DOHH2 (cell line): ENCODE results near the gene KIF1B.

ENCODE experiments used
- H3F3A ChIP-seq: fragments of 200-600 bp; sonication (generic), shearing (Covaris generic); 2 replicates; pipeline ENCODE4 v1.6.0; 2016; ENCODE audit warnings: antibody characterized with exemption, mild to moderate bottlenecking; ENCODE audit not compliant: control insufficient read depth, insufficient read depth
- H3K27ac ChIP-seq: fragments of 200-600 bp; sonication (generic); 2 replicates; pipeline ENCODE4 v1.5.1; 2014; ENCODE audit warnings: low read depth, mild to moderate bottlenecking, low read length, moderate library complexity
- H3K27me3 ChIP-seq: fragments of 200-600 bp; sonication (generic); 2 replicates; pipeline ENCODE4 v1.6.1; 2014; ENCODE audit warnings: mild to moderate bottlenecking, low read length, mixed read lengths; ENCODE audit not compliant: control insufficient read depth
- H3K36me3 ChIP-seq: fragments of 200-600 bp; sonication (generic); 2 replicates; pipeline ENCODE4 v1.6.1; 2014; ENCODE audit warnings: mild to moderate bottlenecking, low read length, moderate library complexity, mixed read lengths; ENCODE audit not compliant: control insufficient read depth
- H3K4me1 ChIP-seq: fragments of 200-600 bp; sonication (generic); 2 replicates; pipeline ENCODE4 v1.6.1; 2014; ENCODE audit warnings: mild to moderate bottlenecking, low read length, mixed read lengths; ENCODE audit not compliant: control insufficient read depth
- H3K4me2 ChIP-seq: fragments of 200-600 bp; sonication (generic); 2 replicates; pipeline ENCODE4 v1.6.0; 2014; ENCODE audit warnings: mild to moderate bottlenecking, low read length, moderate library complexity
- H3K4me3 ChIP-seq: fragments of 200-600 bp; sonication (generic); 2 replicates; pipeline ENCODE4 v1.5.1; 2014; ENCODE audit warnings: mild to moderate bottlenecking, low read length, mixed read lengths
- H3K79me2 ChIP-seq: fragments of 200-600 bp; sonication (generic); 2 replicates; pipeline ENCODE4 v1.6.1; 2014; ENCODE audit warnings: mild to moderate bottlenecking, low read length, mixed read lengths; ENCODE audit not compliant: control insufficient read depth
- H3K9me2 ChIP-seq: fragments of 200-600 bp; sonication (generic); replicated peaks from 2 replicates; pipeline ENCODE4 v1.6.1; 2014; ENCODE audit warnings: mild to moderate bottlenecking, low read length, mixed read lengths; ENCODE audit not compliant: control insufficient read depth
- H3K9me3 ChIP-seq: fragments of 200-600 bp; sonication (generic); 2 replicates; pipeline ENCODE4 v1.6.1; 2014; ENCODE audit warnings: antibody characterized with exemption, low read length, mixed read lengths; ENCODE audit not compliant: control insufficient read depth, insufficient read depth
- H4K20me1 ChIP-seq: fragments of 200-600 bp; sonication (generic); 2 replicates; pipeline ENCODE4 v1.6.0; 2014; ENCODE audit warnings: low read depth, mild to moderate bottlenecking, antibody characterized with exemption, low read length, moderate library complexity; ENCODE audit not compliant: control insufficient read depth, insufficient read depth
- EZH2phosphoT487 ChIP-seq: fragments of 200-600 bp; sonication (generic); IDR thresholded peaks from 2 replicates; pipeline ENCODE4 v1.6.1; 2017; ENCODE audit warnings: borderline replicate concordance, mild to moderate bottlenecking, antibody characterized with exemption, low read length, moderate library complexity, mixed read lengths
- TF ChIP-seq, protein P1 (sequence below): fragments of 200-600 bp; sonication (generic); IDR thresholded peaks from one replicate; pipeline ENCODE4 v1.5.1; 2014; ENCODE audit warnings: antibody characterized with exemption, mild to moderate bottlenecking, low read depth, low read length; ENCODE audit not compliant: poor library complexity, severe bottlenecking

KIF1B gene

DNA sequence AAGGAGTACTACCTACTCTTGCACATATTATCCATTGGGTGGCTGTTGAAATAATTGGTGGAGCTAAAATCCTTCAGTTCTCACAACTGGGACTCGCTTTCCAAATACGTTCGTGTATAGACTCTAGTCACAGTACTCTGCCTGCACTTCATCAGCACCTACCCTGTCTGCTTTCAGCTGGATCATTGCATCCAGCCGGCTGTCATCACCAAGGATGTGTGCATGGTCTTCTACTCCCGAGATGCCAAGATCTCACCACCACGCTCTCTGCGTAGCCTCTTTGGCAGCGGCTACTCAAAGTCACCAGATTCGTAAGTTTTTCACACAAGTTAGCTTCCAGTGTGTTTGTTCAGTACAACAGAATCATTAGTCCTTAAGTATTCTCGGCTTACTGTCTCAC, 151.1 kb downstream of the KIF1B start:
- no peaks in the 10 kb centered on the region for H3K27me3 ChIP-seq

DNA sequence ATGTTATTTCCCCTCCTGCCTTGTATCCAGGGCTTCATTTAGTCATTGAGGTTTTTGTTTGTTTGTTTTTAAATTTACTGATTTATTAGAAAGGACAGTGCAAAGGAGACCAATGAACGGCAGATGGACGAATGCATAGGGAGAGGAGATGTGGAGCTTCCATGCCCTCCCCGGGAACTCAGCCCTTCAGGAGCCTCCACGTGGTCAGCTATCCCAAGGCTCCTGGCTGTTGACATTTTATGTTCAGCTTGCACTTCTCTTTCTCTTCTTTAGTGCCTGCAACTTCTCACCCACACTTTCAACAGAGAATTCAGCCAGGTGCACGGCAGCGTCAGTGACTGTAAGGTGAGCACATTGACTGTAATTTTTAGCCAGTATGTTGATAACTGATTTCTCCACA, 157.8 kb downstream of the KIF1B start:
- H3K4me3 ChIP-seq = no peak overlapping the region
- no peaks in the 10 kb centered on the region for H3K9me3 ChIP-seq
- TF ChIP-seq, protein P1, sequence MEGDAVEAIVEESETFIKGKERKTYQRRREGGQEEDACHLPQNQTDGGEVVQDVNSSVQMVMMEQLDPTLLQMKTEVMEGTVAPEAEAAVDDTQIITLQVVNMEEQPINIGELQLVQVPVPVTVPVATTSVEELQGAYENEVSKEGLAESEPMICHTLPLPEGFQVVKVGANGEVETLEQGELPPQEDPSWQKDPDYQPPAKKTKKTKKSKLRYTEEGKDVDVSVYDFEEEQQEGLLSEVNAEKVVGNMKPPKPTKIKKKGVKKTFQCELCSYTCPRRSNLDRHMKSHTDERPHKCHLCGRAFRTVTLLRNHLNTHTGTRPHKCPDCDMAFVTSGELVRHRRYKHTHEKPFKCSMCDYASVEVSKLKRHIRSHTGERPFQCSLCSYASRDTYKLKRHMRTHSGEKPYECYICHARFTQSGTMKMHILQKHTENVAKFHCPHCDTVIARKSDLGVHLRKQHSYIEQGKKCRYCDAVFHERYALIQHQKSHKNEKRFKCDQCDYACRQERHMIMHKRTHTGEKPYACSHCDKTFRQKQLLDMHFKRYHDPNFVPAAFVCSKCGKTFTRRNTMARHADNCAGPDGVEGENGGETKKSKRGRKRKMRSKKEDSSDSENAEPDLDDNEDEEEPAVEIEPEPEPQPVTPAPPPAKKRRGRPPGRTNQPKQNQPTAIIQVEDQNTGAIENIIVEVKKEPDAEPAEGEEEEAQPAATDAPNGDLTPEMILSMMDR = no peak
- no peak for TF ChIP-seq EZH2phosphoT487
- H3K27me3 ChIP-seq = no peaks in the 10 kb centered on the region
- H4K20me1 ChIP-seq = no peaks in the 10 kb centered on the region
- H3F3A ChIP-seq = no peaks in the 10 kb centered on the region
- H3K4me2 ChIP-seq = no peak overlapping the region
- no peaks in the 10 kb centered on the region for H3K36me3 ChIP-seq
- H3K79me2 ChIP-seq = no peaks in the 10 kb centered on the region
- H3K27ac ChIP-seq = no peak overlapping the region
- no peaks in the 10 kb centered on the region for H3K9me2 ChIP-seq
- no peaks in the 10 kb centered on the region for H3K4me1 ChIP-seq

More for the DNA sequence above, 151.1 kb downstream of the KIF1B start:
- H3K36me3 ChIP-seq = no peaks in the 10 kb centered on the region
- H3K9me3 ChIP-seq = no peaks in the 10 kb centered on the region
- H4K20me1 ChIP-seq = no peaks in the 10 kb centered on the region
- H3K9me2 ChIP-seq = no peaks in the 10 kb centered on the region
- no peaks in the 10 kb centered on the region for H3K4me1 ChIP-seq
- H3K27ac ChIP-seq = no peak overlapping the region
- H3F3A ChIP-seq = no peaks in the 10 kb centered on the region
- no peak overlapping the region for H3K4me2 ChIP-seq
- no peak overlapping the region for H3K4me3 ChIP-seq
- H3K79me2 ChIP-seq = no peaks in the 10 kb centered on the region
- TF ChIP-seq EZH2phosphoT487 = no peak
- TF ChIP-seq, protein P1 = no peak

DNA sequence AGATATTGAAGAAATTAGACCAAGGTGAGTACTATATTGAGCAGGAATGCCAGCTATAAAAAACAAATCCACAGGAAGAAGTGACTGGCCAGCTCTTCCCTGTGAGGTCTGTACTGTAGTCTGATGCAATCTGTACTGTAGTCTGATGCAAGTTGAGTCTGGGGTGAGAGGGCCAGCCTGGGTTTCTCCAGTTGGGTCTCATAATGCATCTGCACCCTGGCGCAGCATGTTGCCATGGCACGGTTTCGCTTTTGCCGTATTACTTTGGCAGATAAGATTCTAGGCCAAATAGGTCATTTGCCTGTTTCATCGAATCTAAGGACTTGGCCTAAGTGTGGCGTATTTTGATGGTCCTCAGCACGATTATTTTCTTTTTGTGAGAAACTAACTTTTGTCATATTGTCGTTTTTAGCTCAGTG, 164.1 kb downstream of the KIF1B start:
- H3K9me3 ChIP-seq = no peaks in the 10 kb centered on the region
- no peak overlapping the region for H3K4me3 ChIP-seq
- H3K4me1 ChIP-seq = no peaks in the 10 kb centered on the region
- H3F3A ChIP-seq = no peaks in the 10 kb centered on the region
- no peaks in the 10 kb centered on the region for H4K20me1 ChIP-seq
- H3K9me2 ChIP-seq = no peaks in the 10 kb centered on the region
- no peak overlapping the region for H3K27ac ChIP-seq
- no peaks in the 10 kb centered on the region for H3K36me3 ChIP-seq
- TF ChIP-seq, protein P1 = no peak
- no peak for TF ChIP-seq EZH2phosphoT487
- no peaks in the 10 kb centered on the region for H3K27me3 ChIP-seq
- no peaks in the 10 kb centered on the region for H3K79me2 ChIP-seq
- H3K4me2 ChIP-seq = no peak overlapping the region
